Urothelium cell line (cell line): ENCODE data around the gene PINLYP.
A peak's percentile ranks its signal among the peaks of the same experiment; 100 is the strongest.
"Not testable (repeated sequence)": the region's sequence is repeated elsewhere in the genome, so short reads cannot be mapped to it uniquely, and the experiment has no call there.

Experiments
- DNase-seq: peaks from one replicate; pipeline ENCODE4 v3.0.0; 2011; ENCODE audit warnings: low spot score, mixed read lengths
- FAIRE-seq: peaks from 2 replicates; lab custom pipeline; 2011; peaks lifted over from hg19 to GRCh38; lab: Jason Lieb, UNC

Gene PINLYP

GRCh38 chr19:43599635-43600295, 24.2 kb downstream of the PINLYP start:
- FAIRE-seq (no peak), DNase-seq (no peak)

DNA sequence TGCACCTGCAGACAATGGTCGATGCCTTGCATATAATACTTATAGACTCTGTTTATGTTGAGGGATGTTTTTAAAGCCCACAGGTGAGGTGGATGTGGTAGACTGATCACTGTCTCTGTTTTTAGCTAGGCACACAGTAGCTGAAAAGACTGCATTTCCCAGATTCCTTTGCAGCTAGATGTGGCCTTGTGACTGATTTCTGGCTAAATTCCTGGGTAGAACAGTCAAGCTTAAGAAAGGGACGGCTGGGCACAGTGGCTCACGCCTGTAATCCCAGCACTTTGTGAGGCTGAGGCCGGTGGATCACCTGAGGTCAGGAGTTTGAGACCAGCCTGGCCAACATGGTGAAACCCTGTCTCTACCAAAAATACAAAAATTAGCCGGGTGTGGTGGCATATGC, 24.7 kb downstream of the PINLYP start:
- FAIRE-seq, DNase-seq: not testable (repeated sequence)

DNA sequence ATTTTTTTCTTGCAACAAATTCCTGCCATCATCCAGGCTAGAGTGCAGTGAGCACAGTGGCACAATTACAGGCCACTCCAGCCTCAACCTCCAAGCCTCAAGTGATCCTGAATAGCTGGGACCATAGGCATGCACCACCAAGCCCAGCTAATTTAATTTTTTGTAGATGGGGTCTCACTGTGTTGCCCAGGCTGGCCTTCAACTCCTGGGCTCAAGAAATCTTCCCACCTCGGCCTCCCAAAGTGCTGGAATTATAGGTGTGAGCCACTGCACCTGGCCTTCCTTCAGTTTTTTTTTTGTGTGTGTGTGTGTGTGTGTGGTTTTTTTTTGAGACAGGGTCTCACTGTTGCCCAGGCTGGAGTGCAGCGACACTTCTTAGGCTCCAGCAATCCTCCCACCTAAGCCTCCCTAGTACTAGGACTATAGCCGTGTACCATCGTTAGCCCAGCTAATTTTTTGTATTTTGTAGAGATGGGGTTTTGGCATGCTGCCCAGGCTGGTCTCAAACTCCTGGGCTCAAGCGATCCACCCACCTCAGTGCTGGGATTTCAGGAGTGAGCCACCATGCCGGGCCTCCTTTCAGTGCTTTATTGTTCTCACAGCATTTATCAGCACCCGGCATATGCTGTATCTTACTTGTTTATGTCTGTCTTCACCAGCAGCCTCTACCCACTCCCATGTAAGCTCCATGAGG, 30.4 kb downstream of the PINLYP start:
- DNase-seq (no peak), FAIRE-seq (no peak)

DNA sequence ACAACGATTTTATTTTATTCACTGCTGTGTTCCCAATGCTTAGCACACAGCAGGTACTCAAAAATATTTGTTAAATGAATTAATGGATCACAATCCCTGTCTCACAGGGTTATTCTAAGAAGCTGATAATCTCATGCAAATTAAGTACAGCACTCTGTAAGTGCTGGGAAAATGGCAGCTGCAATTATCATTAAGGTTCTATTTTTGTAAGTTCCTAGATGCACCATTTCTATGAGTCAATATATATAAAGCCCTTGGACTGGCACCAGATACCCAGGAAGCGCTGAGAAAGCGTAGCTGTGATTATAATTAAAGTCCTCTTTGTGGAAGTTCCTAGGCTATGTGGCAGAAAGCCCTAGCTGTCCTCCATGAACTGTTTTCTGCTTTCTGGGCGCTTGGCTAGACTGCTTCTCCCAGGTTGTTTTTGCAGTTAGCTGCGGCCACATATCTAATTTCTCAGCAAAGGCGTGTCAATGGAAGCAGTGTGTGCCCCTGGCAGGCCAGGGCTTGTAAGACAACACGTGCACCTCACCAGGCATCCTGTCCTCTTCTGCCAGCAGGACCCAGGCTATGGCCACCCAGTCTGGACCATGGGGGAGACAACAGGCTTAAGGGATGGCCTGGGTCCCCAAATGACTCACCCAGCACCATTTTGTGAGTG, 31.1 kb downstream of the PINLYP start:
- no peak for DNase-seq
- no peak for FAIRE-seq

DNA sequence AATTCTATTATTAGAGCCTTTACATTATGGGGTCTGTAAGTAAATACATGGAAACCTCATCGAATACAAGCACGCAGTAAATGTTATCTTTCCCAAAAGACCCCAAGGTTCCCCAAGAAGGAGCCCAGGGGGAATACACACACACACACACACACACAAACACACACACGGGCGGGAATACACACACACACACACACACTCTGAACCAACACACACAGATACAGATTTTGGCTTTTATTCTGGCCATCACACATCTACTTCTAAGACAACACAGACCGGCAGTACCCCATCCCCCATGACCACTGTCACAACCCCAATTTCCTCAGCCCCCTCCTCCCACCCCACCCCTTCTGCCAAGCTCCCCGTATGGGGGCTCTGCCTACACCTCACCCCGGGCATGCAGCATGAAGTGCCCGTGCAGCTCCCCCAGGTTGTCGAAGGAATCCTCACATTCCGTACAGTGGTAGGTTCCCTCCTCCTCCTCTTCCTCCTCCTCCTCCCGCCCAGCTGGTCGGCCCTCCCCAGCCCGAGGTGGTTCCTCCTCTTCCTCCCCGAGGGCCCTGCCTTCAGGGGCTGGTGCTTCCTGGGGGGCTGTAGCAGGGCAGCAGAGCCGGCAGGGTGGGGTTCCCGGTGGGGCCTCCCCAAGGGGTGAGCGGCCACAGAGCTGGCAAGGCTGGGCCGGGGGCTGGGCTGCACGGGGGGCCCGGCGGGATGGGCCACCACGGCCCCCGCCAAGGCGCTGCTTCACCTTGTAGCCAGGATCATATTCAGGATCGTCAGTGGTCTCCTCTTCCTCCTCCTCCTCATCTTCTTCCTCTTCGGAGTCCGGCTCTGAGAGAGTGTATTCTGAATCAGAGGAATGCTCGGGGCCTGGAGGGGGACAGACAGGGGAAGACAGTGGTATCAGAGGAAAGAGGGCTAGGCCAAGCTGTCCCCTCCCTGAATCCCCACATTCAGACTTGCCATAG, 31.9 kb downstream of the PINLYP start:
- DNase-seq (no peak), FAIRE-seq (no peak)

DNA sequence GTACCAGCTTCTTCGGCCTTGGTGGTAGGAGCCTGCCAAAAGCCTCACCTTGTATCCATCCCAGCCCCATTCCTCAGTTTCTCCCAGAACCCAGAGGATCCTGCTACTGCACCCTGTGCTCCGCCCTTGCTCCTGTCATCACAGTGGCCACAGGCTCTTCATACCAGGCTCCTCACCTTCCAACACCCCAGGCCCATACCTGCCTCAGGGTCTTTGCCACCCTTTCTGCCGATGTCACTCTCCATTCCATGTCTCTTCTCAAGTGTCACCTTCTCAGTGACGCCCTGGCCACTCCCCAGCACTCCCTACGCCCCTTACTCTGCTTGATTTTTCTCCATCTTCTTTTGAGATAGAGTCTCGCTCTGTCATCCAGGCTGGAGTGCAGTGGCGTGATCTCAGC, 34.3 kb downstream of the PINLYP start:
- no peak for FAIRE-seq
- no peak for DNase-seq

DNA sequence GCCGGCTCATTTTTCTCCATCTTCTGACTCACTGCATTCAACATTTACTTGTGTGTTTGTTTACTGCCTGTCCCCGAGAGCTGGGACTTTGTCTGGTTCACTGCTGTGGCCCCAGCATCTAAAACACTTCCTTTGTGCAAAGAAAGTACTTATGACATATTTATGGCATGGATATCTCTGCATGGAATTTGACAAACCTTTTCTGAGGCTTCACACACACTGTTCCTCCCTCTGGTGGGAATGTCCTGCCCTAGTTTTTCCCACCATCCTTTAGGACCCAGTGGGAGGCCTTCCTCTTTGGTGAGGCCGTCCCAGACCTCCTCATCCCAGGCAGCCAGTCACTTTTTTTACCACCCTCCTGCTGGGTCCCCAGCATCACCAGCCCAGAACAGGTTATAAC, 34.9 kb downstream of the PINLYP start:
- no peak for FAIRE-seq
- DNase-seq, result no peak

DNA sequence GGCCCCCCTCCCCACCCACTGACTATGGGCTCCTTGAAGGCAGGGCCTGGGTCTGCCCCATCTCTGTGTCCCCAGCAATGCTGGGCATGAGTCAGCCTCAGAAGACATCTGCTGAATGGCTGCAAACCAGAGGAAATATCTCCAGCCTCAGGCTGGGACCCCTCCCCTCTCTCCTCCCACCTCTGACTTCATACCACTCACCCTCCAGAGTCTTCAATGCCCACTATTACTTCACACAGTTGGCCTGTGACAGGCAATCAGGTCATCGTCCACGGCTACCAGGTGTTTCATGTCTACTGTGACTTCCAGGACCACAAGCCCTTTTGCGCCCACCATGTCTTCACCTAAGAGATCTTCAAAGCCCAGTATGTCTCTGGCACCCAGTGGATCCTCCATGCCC, 36.2 kb downstream of the PINLYP start, which contains the start of gene SRRM5:
Gene SRRM5 (plus strand): TSS at position 301 of the 400 bp plus-strand sequence. CDS start 34 bp downstream, at position 335.
- no peak for FAIRE-seq
- no peak for DNase-seq

- DNase-seq (no peak), FAIRE-seq (no peak)
These were observed 36.8 kb downstream of the PINLYP start for GRCh38 chr19:43612374-43612773.

DNA sequence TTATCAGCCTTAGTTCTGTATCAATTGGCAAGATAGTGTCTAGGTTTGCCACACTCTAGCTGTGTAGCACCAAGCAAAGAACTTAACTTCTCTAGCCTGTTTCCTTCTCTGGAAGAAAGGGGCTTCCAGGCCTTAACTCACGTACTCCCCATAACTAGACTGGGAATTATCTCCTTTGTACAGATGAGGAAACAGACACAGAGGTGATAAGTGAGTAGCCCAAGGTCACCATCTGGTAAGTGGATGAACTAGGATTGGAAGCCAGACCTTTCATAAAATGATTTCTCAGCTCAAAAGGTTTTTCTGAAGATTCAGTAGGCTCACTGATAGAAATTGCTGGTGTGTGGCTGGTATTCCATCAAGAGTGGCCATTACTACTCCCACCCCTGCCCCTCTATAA, 40.7 kb downstream of the PINLYP start:
- DNase-seq (no peak), FAIRE-seq (no peak)

GRCh38 chr19:43616954-43617353, 41.4 kb downstream of the PINLYP start:
- FAIRE-seq (no peak), DNase-seq (no peak)

GRCh38 chr19:43618921-43619261, 43.3 kb downstream of the PINLYP start:
- FAIRE-seq, result no peak
- DNase-seq, result peak; percentile 70

DNA sequence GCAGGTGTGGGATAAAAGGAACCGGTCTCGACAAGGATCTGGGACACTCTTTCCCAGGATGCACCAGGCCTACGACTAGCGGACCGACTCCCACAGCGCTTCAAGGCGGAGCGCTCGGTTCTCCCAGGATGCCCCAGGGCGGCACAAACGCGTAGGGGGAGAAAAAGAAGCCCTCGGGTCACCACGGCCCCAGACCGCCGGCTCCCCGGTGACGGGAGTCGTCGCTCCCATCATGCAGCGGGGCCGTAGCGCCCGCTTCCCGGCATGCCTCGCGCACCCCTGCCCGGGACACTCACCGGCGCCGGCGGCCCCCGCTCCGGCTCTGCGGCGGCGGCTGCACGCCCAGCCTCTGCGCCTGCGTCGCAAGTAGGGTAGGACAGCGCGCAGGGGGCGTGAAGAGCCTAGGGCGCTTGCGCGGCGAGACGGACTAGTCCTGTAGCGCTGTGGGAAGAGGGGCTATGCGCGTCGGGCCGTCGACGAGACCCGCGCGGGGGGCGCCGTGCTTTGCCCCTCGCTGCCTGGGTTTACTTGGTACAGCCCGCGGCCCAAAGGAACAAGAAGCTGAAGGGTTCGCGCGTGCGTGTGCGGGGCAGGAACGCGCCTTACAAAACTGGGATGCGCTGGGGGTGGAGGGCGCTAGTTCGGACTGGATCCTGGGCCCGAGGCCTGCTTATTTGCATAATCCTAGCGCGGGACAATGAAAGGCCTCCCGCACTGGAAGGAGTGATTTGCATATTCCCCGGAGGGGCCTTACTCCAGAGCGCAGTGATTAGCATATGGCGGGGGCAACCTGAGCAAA, 43.9 kb downstream of the PINLYP start, which contains the start of gene ZNF428:
Gene ZNF428 (minus strand): TSS at position 368 of the 799 bp plus-strand sequence. CDS start 5,325 bp downstream, outside the sequence.
- FAIRE-seq (peak; percentile 61), DNase-seq (peak; percentile 92)

DNA sequence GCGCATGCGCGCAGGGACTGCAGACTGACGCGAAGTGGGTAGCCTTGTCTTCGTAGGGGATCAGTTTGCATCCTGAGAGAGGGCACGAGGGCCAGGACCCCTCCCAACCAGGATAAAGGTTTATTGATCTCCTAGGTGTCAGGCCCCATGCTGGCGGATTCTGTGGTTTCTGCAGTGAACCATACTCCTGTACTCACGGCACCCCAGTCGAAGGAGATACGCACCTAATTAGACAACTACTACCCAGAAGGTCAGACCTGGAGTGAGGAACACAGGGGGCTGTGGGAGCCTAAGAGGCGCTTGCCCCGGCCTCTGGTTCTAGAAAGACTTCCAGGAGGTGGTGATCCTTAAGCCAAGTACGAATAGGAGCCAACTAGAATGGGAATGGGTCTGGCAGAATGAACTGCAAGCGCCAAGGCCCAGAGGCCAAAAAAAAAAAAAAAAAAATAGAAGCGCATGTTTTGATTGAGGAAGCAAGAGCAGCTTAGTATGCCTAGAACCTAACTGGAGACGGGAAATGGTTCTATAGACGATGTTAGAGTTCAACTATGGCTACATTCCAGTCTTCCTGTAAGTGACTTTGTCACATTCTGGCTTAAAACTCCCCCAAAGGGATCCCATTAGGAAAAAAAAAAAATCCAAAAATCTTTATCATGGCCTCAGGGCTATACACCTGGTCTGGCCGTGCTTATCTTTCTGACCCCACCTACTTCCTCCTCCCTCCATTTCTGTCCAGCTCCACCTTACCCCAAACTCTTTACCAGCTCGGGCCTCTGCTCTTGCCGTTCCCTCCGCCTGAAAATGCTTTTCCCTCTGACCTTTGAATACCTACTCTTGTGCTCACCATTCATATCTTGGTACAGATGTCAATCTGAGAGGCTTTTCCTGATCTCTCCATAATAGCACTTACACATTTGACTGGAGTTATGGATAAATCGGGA, 44.7 kb downstream of the PINLYP start:
- DNase-seq, result no peak
- FAIRE-seq, result no peak

- FAIRE-seq (no peak), DNase-seq (no peak)
These were observed 46.5 kb downstream of the PINLYP start for GRCh38 chr19:43622070-43622469.

GRCh38 chr19:43622956-43623355, 47.4 kb downstream of the PINLYP start:
- FAIRE-seq, result no peak
- no peak for DNase-seq

- FAIRE-seq, result no peak
- DNase-seq, result no peak
These were observed 48.5 kb downstream of the PINLYP start for GRCh38 chr19:43623889-43624670.

DNA sequence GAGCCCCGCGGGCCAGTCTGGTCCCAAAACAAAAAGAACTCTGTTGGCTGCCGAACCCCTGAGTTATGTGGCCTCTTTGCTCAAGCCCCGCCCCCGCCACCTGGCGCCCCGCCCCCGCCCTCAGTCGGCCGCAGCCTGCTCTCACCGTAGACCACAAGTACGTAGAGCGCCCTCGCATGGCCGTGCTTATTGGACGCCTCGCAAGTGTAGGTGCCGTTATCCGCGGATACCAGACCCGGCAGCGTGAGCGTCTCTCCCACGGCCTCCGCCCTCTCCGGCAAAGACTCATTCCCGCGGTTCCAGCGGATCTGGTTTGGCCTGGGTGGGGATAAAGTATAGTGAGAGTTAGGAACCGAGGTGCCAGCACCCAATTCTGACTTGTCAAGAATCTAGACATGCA, 49.3 kb downstream of the PINLYP start:
- DNase-seq (no peak), FAIRE-seq (no peak)
